ENCODE results near the gene CACNA1D. TPM values are rescaled to one million over a fixed set of nuclear protein-coding genes. Genes with fewer than 3 reads are reported as not detected.

CACNA1D gene
- total and polyA plus RNA-seq, 2 donors (not counting 1 experiment from before 2014, with no cell fraction given), result 0.17 to 0.37 TPM

DNA sequence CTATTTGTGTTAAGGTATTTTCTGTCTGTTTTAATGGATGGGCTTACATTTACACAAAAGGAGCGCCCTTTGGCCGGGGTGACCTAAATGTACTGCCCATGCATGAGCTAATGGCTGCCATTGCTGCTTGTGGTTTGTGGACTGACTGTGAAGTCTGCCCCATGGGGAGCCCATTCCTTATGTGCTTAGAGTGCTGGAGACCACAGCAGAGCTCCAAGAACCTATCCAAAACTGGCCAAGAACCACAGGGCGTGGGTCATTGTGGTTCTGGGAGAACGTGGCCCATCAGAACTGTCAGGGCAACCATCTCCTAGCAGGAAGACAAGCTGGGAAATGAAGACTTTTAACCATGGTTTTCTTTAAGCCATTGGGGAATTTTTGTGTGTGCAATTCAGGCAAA is 246.5 kb downstream of the CACNA1D start:
- no peak for TF ChIP-seq EZH2 (IDR thresholded peaks at IDR 0.05; ENCODE audit: low read length, missing control alignments)
- TF ChIP-seq, protein P1, sequence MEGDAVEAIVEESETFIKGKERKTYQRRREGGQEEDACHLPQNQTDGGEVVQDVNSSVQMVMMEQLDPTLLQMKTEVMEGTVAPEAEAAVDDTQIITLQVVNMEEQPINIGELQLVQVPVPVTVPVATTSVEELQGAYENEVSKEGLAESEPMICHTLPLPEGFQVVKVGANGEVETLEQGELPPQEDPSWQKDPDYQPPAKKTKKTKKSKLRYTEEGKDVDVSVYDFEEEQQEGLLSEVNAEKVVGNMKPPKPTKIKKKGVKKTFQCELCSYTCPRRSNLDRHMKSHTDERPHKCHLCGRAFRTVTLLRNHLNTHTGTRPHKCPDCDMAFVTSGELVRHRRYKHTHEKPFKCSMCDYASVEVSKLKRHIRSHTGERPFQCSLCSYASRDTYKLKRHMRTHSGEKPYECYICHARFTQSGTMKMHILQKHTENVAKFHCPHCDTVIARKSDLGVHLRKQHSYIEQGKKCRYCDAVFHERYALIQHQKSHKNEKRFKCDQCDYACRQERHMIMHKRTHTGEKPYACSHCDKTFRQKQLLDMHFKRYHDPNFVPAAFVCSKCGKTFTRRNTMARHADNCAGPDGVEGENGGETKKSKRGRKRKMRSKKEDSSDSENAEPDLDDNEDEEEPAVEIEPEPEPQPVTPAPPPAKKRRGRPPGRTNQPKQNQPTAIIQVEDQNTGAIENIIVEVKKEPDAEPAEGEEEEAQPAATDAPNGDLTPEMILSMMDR (conservative IDR thresholded peaks at IDR 0.05 in 1 of 2, IDR thresholded peaks at IDR 0.05 in 1 of 2; ENCODE audit: low read depth in 1 of 2, low read length in 2 of 2), result no peak
- H3K4me3 ChIP-seq (replicated peaks in 1 of 4; ENCODE audit: control extremely low read depth in 1 of 4, insufficient read depth in 1 of 4, low read depth in 3 of 4, low read length in 4 of 4), result no peak overlapping the region

DNA sequence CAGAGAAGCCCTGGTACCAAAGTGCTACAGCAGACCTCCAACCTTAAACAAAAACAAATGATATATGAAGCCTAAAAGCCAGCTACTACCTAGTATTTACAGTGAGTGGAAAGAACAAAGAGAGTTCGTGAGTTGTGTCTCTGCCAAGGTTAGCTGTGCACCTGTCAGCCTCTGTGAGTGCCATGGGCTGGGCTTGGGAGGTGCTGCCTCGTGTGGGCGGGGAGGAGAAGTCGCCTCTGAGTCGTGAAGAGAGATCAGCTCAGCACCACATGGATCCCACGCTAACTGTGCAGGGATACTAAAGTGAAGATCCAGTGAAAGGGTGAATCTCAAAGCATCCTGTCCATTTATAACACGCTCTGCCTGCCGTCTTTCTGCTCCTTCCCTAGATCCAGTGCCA is 249.9 kb downstream of the CACNA1D start:
- H3K4me1 ChIP-seq (ENCODE audit: control insufficient read depth, extremely low read depth, insufficient read depth, low read length), result no peaks in the 10 kb centered on the region
- TF ChIP-seq EZH2 (IDR thresholded peaks at IDR 0.05; ENCODE audit: low read length, missing control alignments), result no peak
- TF ChIP-seq, protein P1 (conservative IDR thresholded peaks at IDR 0.05 in 1 of 2, IDR thresholded peaks at IDR 0.05 in 1 of 2; ENCODE audit: low read depth in 1 of 2, low read length in 2 of 2), result no peak
- H2AFZ ChIP-seq (ENCODE audit: low read length), result no peak overlapping the region
- no peaks in the 10 kb centered on the region for H3K9me3 ChIP-seq (ENCODE audit: control insufficient read depth, insufficient read depth, low read depth, low read length)
- no peak overlapping the region for H3K4me2 ChIP-seq (ENCODE audit: extremely low read depth, insufficient read depth, low read length)
- H3K27ac ChIP-seq (ENCODE audit: insufficient read depth, low read length), result no peak overlapping the region
- no peaks in the 10 kb centered on the region for H3K79me2 ChIP-seq (ENCODE audit: control insufficient read depth, insufficient read depth, low read length)
- no peaks in the 10 kb centered on the region for H3K27me3 ChIP-seq (ENCODE audit: control insufficient read depth, insufficient read depth, low read length)
- H4K20me1 ChIP-seq (ENCODE audit: control insufficient read depth, extremely low read depth, insufficient read depth, low read length), result no peaks in the 10 kb centered on the region
- H3K9ac ChIP-seq (ENCODE audit: insufficient read depth, low read length), result no peak overlapping the region
- no peaks in the 10 kb centered on the region for H3K36me3 ChIP-seq (ENCODE audit: control insufficient read depth, insufficient read depth, low read length)
- no peak overlapping the region for H3K4me3 ChIP-seq (replicated peaks in 1 of 4; ENCODE audit: control extremely low read depth in 1 of 4, insufficient read depth in 1 of 4, low read depth in 3 of 4, low read length in 4 of 4)
- DNase-seq (ENCODE audit: low read depth in 2 of 2), result no peak

More for the DNA sequence above, 246.5 kb downstream of the CACNA1D start:
- Histone ChIP-seq H3K4me2 (ENCODE audit: extremely low read depth, insufficient read depth, low read length) (no peak overlapping the region), H2AFZ (ENCODE audit: low read length) (no peak overlapping the region), H3K27ac (ENCODE audit: insufficient read depth, low read length) (no peak overlapping the region), H3K79me2 (ENCODE audit: control insufficient read depth, insufficient read depth, low read length) (no peaks in the 10 kb centered on the region), H3K9ac (ENCODE audit: insufficient read depth, low read length) (no peak overlapping the region), H3K27me3 (ENCODE audit: control insufficient read depth, insufficient read depth, low read length) (no peaks in the 10 kb centered on the region), H3K9me3 (ENCODE audit: control insufficient read depth, insufficient read depth, low read depth, low read length) (no peaks in the 10 kb centered on the region), H3K36me3 (ENCODE audit: control insufficient read depth, insufficient read depth, low read length) (no peaks in the 10 kb centered on the region), H3K4me1 (ENCODE audit: control insufficient read depth, extremely low read depth, insufficient read depth, low read length) (no peaks in the 10 kb centered on the region), H4K20me1 (ENCODE audit: control insufficient read depth, extremely low read depth, insufficient read depth, low read length) (no peaks in the 10 kb centered on the region)
- peak in 1 of 2 donors; percentile 52 for DNase-seq (ENCODE audit: low read depth in 2 of 2)

DNA sequence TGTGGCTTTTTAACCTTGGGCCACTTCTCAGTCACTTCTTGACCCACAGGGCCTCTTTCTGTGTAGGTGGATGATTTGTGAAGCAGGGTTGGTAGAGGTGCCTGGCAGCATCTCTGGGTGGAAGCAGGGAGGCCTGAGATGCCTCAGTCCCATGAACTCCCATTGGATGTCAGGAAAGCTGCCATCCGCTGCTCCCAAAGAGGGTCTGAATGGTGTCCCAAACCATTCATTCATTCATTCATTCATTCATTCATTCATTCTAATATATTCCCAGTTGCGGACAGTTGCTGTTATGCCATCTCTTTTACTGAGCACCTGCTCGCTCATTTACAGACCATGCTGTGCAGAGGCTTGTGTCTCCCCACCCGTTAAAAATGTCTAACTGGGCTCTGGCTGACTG is 253.1 kb downstream of the CACNA1D start:
- DNase-seq (ENCODE audit: low read depth in 2 of 2), result no peak
- no peak for TF ChIP-seq EZH2 (IDR thresholded peaks at IDR 0.05; ENCODE audit: low read length, missing control alignments)
- TF ChIP-seq, protein P1 (conservative IDR thresholded peaks at IDR 0.05 in 1 of 2, IDR thresholded peaks at IDR 0.05 in 1 of 2; ENCODE audit: low read depth in 1 of 2, low read length in 2 of 2), result no peak
- Histone ChIP-seq H3K79me2 (ENCODE audit: control insufficient read depth, insufficient read depth, low read length) (no peaks in the 10 kb centered on the region), H3K9ac (ENCODE audit: insufficient read depth, low read length) (no peak overlapping the region), H3K27me3 (ENCODE audit: control insufficient read depth, insufficient read depth, low read length) (no peaks in the 10 kb centered on the region), H3K4me2 (ENCODE audit: extremely low read depth, insufficient read depth, low read length) (no peak overlapping the region), H4K20me1 (ENCODE audit: control insufficient read depth, extremely low read depth, insufficient read depth, low read length) (no peaks in the 10 kb centered on the region), H3K4me1 (ENCODE audit: control insufficient read depth, extremely low read depth, insufficient read depth, low read length) (no peaks in the 10 kb centered on the region), H3K4me3 (replicated peaks in 1 of 4; ENCODE audit: control extremely low read depth in 1 of 4, insufficient read depth in 1 of 4, low read depth in 3 of 4, low read length in 4 of 4) (no peak overlapping the region), H3K36me3 (ENCODE audit: control insufficient read depth, insufficient read depth, low read length) (no peaks in the 10 kb centered on the region), H3K27ac (ENCODE audit: insufficient read depth, low read length) (no peak overlapping the region), H2AFZ (ENCODE audit: low read length) (no peak overlapping the region), H3K9me3 (ENCODE audit: control insufficient read depth, insufficient read depth, low read depth, low read length) (no peaks in the 10 kb centered on the region)
